ENCODE results near the gene PAPOLA.

DNA sequence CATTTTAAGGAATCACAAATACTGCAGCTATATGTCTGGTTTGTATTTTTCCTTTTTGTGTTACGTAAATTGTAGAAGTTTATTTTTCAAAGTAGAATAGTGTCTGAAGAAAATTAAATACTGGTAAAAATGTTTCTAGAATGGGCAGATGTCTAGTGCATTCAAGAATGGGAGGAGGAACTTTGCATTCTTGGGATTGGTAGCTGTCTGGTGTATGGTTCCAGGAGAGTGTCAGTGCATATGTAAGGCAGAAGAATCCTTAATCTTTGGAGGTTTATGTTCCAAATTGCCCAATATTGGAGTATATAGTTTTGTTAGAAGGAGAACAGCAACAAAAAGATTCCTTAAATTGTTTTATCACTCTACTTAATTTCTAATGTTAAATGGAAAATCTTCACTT is 13.5 kb downstream of the PAPOLA start:
- TF ChIP-seq ZBTB7A (IDR thresholded peaks at IDR 0.05; ENCODE audit: low read depth) (no peak), TAF1 (IDR thresholded peaks at IDR 0.05; ENCODE audit: low read depth) (no peak), TEAD4 (IDR thresholded peaks at IDR 0.05) (no peak), YY1 (IDR thresholded peaks at IDR 0.05; ENCODE audit: low read depth) (no peak), EP300 (IDR thresholded peaks at IDR 0.05; ENCODE audit: borderline replicate concordance) (no peak), MAX (IDR thresholded peaks at IDR 0.05) (no peak), RAD21 (IDR thresholded peaks at IDR 0.05; ENCODE audit: low read depth) (no peak), CEBPB (IDR thresholded peaks at IDR 0.05) (no peak), REST (IDR thresholded peaks at IDR 0.05; ENCODE audit: low read depth) (no peak), EGR1 (IDR thresholded peaks at IDR 0.05) (no peak), FOXM1 (IDR thresholded peaks at IDR 0.05; ENCODE audit: borderline replicate concordance, low read depth) (no peak), CREB1 (IDR thresholded peaks at IDR 0.05; ENCODE audit: low read depth) (no peak), NFIC (IDR thresholded peaks at IDR 0.05) (no peak)
- TF ChIP-seq, protein P1, sequence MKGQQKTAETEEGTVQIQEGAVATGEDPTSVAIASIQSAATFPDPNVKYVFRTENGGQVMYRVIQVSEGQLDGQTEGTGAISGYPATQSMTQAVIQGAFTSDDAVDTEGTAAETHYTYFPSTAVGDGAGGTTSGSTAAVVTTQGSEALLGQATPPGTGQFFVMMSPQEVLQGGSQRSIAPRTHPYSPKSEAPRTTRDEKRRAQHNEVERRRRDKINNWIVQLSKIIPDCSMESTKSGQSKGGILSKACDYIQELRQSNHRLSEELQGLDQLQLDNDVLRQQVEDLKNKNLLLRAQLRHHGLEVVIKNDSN (IDR thresholded peaks at IDR 0.05): no peak
